Measurements from ENCODE around the gene STXBP5L.
"Not testable (repeated sequence)": the region's sequence is repeated elsewhere in the genome, so short reads cannot be mapped to it uniquely, and the experiment has no call there.

The STXBP5L gene

GRCh38 chr3:121362035-121362734, 454.2 kb downstream of the STXBP5L start:
- no peak for TF ChIP-seq CTCF (IDR thresholded peaks at IDR 0.05)
- no peak overlapping the region for H3K27ac ChIP-seq
- H3K9me3 ChIP-seq, result no peaks in the 10 kb centered on the region
- no peak overlapping the region for H3K4me3 ChIP-seq (ENCODE audit: low read depth in 1 of 2, low read length in 1 of 2)
- H3K36me3 ChIP-seq, result no peaks in the 10 kb centered on the region
- H3K4me1 ChIP-seq (ENCODE audit: control insufficient read depth in 1 of 2, insufficient read depth in 1 of 2, low read depth in 1 of 2, low read length in 1 of 2), result no peaks in the 10 kb centered on the region
- no peaks in the 10 kb centered on the region for H3K27me3 ChIP-seq

- H3K4me1 ChIP-seq (ENCODE audit: control insufficient read depth in 1 of 2, insufficient read depth in 1 of 2, low read depth in 1 of 2, low read length in 1 of 2); H3K9me3 ChIP-seq: not testable (repeated sequence)
Observed at GRCh38 chr3:121388308-121388707, 480.3 kb downstream of the STXBP5L start.

GRCh38 chr3:121395967-121396366, 488.0 kb downstream of the STXBP5L start:
- H3K27me3 ChIP-seq; H3K4me1 ChIP-seq (ENCODE audit: control insufficient read depth in 1 of 2, insufficient read depth in 1 of 2, low read depth in 1 of 2, low read length in 1 of 2); H3K4me3 ChIP-seq (ENCODE audit: low read depth in 1 of 2, low read length in 1 of 2); H3K9me3 ChIP-seq; H3K27ac ChIP-seq; H3K36me3 ChIP-seq: not testable (repeated sequence)

More at GRCh38 chr3:121388308-121388707, 480.3 kb downstream of the STXBP5L start:
- not testable (repeated sequence) for H3K27me3 ChIP-seq; H3K36me3 ChIP-seq; H3K4me3 ChIP-seq (ENCODE audit: low read depth in 1 of 2, low read length in 1 of 2); H3K27ac ChIP-seq

- H3K4me3 ChIP-seq (ENCODE audit: low read depth in 1 of 2, low read length in 1 of 2); H3K27me3 ChIP-seq; H3K36me3 ChIP-seq; H3K9me3 ChIP-seq; H3K27ac ChIP-seq; H3K4me1 ChIP-seq (ENCODE audit: control insufficient read depth in 1 of 2, insufficient read depth in 1 of 2, low read depth in 1 of 2, low read length in 1 of 2): not testable (repeated sequence)
Observed at GRCh38 chr3:121398051-121398450, 490.0 kb downstream of the STXBP5L start.

- no peaks in the 10 kb centered on the region for H3K36me3 ChIP-seq
- TF ChIP-seq CTCF (IDR thresholded peaks at IDR 0.05), result no peak
- H3K4me3 ChIP-seq (ENCODE audit: low read depth in 1 of 2, low read length in 1 of 2), result no peak overlapping the region
Observed at GRCh38 chr3:121399820-121400219, 491.8 kb downstream of the STXBP5L start.

GRCh38 chr3:121405631-121406030, 497.6 kb downstream of the STXBP5L start:
- H3K4me3 ChIP-seq (ENCODE audit: low read depth in 1 of 2, low read length in 1 of 2), result no peak overlapping the region
- TF ChIP-seq CTCF (IDR thresholded peaks at IDR 0.05), result no peak
- peaks cover 18% of the 10 kb centered on the region for H3K27me3 ChIP-seq
- no peaks in the 10 kb centered on the region for H3K4me1 ChIP-seq (ENCODE audit: control insufficient read depth in 1 of 2, insufficient read depth in 1 of 2, low read depth in 1 of 2, low read length in 1 of 2)
- no peak overlapping the region for H3K27ac ChIP-seq
- no peaks in the 10 kb centered on the region for H3K36me3 ChIP-seq
- no peaks in the 10 kb centered on the region for H3K9me3 ChIP-seq

More at GRCh38 chr3:121399820-121400219, 491.8 kb downstream of the STXBP5L start:
- H3K27ac ChIP-seq, result no peak overlapping the region
- H3K27me3 ChIP-seq, result no peaks in the 10 kb centered on the region
- no peaks in the 10 kb centered on the region for H3K9me3 ChIP-seq
- no peaks in the 10 kb centered on the region for H3K4me1 ChIP-seq (ENCODE audit: control insufficient read depth in 1 of 2, insufficient read depth in 1 of 2, low read depth in 1 of 2, low read length in 1 of 2)

GRCh38 chr3:121411523-121411922, 503.5 kb downstream of the STXBP5L start:
- H3K36me3 ChIP-seq, result no peaks in the 10 kb centered on the region
- H3K4me3 ChIP-seq (ENCODE audit: low read depth in 1 of 2, low read length in 1 of 2), result no peak overlapping the region
- no peaks in the 10 kb centered on the region for H3K4me1 ChIP-seq (ENCODE audit: control insufficient read depth in 1 of 2, insufficient read depth in 1 of 2, low read depth in 1 of 2, low read length in 1 of 2)
- TF ChIP-seq CTCF (IDR thresholded peaks at IDR 0.05), result no peak
- peaks cover 8% of the 10 kb centered on the region for H3K27me3 ChIP-seq
- no peak overlapping the region for H3K27ac ChIP-seq
- no peaks in the 10 kb centered on the region for H3K9me3 ChIP-seq

Data from neutrophil (primary cell).